ENCODE data around the gene WWOX. TPM values are rescaled to one million over a fixed set of nuclear protein-coding genes. Genes with fewer than 3 reads are reported as not detected.

WWOX gene
- total and polyA plus RNA-seq, 2 of the 4 experiments (the other 2 are of a cell fraction) = 2.7 to 5.4 TPM

GRCh38 chr16:78528265-78528664 lies 428.8 kb downstream of the WWOX start:
- Histone ChIP-seq H2BK120ac (ENCODE audit: low read depth, low read length) (no peak overlapping the region), H3K4me1 (ENCODE audit: control insufficient read depth, insufficient read depth, low read length) (no peaks in the 10 kb centered on the region), H4K20me1 (ENCODE audit: insufficient read depth, low read length) (no peaks in the 10 kb centered on the region), H2AK5ac (ENCODE audit: low read depth, low read length) (no peak overlapping the region), H3K4ac (ENCODE audit: low read depth, low read length) (no peak overlapping the region), H4K5ac (ENCODE audit: low read depth, low read length) (no peak overlapping the region), H2BK5ac (ENCODE audit: low read depth, low read length, poor library complexity, severe bottlenecking) (no peak overlapping the region), H4K8ac (ENCODE audit: low read depth in 2 of 2, low read length in 2 of 2) (no peak overlapping the region), H2AK9ac (replicated peaks; ENCODE audit: low read depth, low read length, poor library complexity) (no peak overlapping the region), H3K18ac (ENCODE audit: low read depth, low read length) (no peak overlapping the region), H3K9ac (ENCODE audit: low read depth, low read length) (no peak overlapping the region), H3K9me3 (ENCODE audit: control insufficient read depth, insufficient read depth, low read length) (peaks cover 14% of the 10 kb centered on the region), H3K4me2 (ENCODE audit: low read depth, low read length) (no peak overlapping the region), H3K27me3 (ENCODE audit: control insufficient read depth, insufficient read depth, low read length) (no peaks in the 10 kb centered on the region), H3K36me3 (ENCODE audit: control insufficient read depth, insufficient read depth, low read length) (no peaks in the 10 kb centered on the region), H3K4me3 (ENCODE audit: insufficient read depth, low read depth, low read length) (no peak overlapping the region), H2BK20ac (ENCODE audit: low read depth, low read length) (no peak overlapping the region), H3K14ac (replicated peaks; ENCODE audit: low read depth, low read length) (no peak overlapping the region), H3K9me1 (ENCODE audit: insufficient read depth, low read length) (no peaks in the 10 kb centered on the region), H3K27ac (ENCODE audit: insufficient read depth, low read length) (no peak overlapping the region), H3K23ac (ENCODE audit: low read depth, low read length) (no peak overlapping the region), H4K91ac (ENCODE audit: insufficient read depth, low read depth, low read length) (no peak overlapping the region), H2AFZ (replicated peaks; ENCODE audit: low read length, poor library complexity) (no peak overlapping the region), H3K56ac (ENCODE audit: extremely low read depth, insufficient read depth, low read length) (no peak overlapping the region), H2BK15ac (ENCODE audit: low read depth, low read length) (no peak overlapping the region), H3K79me1 (ENCODE audit: low read depth in 1 of 2, low read length in 2 of 2) (no peaks in the 10 kb centered on the region)
- DNase-seq (no peak), ATAC-seq (ENCODE audit: low read depth) (no peak)
- in situ Hi-C loops (cut with MboI; ENCODE audit: low sequenced_read_pairs) = no loop called here
- TF ChIP-seq ELK1 (IDR thresholded peaks at IDR 0.05; ENCODE audit: borderline replicate concordance, low read depth, low read length) = no peak
- TF ChIP-seq MAZ (IDR thresholded peaks at IDR 0.05; ENCODE audit: borderline replicate concordance, low read depth, low read length) = no peak
- TF ChIP-seq BHLHE40 (IDR thresholded peaks at IDR 0.05; ENCODE audit: low read depth, low read length) = no peak
- TF ChIP-seq FOS (IDR thresholded peaks at IDR 0.05; ENCODE audit: low read depth, low read length) = no peak
- no peak for TF ChIP-seq RCOR1 (IDR thresholded peaks at IDR 0.05; ENCODE audit: insufficient replicate concordance, low read length)
- no peak for TF ChIP-seq CTCF (conservative IDR thresholded peaks at IDR 0.05; ENCODE audit: low read depth, low read length)
- no peak for TF ChIP-seq NFE2L2 (IDR thresholded peaks at IDR 0.05; ENCODE audit: low read depth, low read length)
- TF ChIP-seq USF2 (IDR thresholded peaks at IDR 0.05; ENCODE audit: low read depth, low read length) = no peak
- TF ChIP-seq RFX5 (IDR thresholded peaks at IDR 0.05; ENCODE audit: low read depth, low read length) = no peak
- no peak for TF ChIP-seq POLR2A (IDR thresholded peaks at IDR 0.05; ENCODE audit: low read depth, low read length)
- no peak for TF ChIP-seq RAD21 (IDR thresholded peaks at IDR 0.05; ENCODE audit: low read length)
- TF ChIP-seq SMC3 (IDR thresholded peaks at IDR 0.05; ENCODE audit: low read depth, low read length) = no peak
- no peak for TF ChIP-seq CEBPB (IDR thresholded peaks at IDR 0.05; ENCODE audit: low read depth, low read length)
- TF ChIP-seq CHD1 (IDR thresholded peaks at IDR 0.05; ENCODE audit: low read depth, low read length) = no peak
- no peak for TF ChIP-seq MXI1 (IDR thresholded peaks at IDR 0.05; ENCODE audit: borderline replicate concordance, low read depth, low read length)
- ChIA-PET POLR2A (ENCODE audit: unreplicated experiment) (no interaction called here), CTCF (no interaction called here)
- BruUV-seq (replicated peaks) = no TSS peak
- no CpG with 5 or more reads among the region's 5 CpGs for WGBS, 2 experiments (ENCODE audit: extremely low coverage in 2 of 2, insufficient read length in 1 of 2)
- dilution Hi-C loops (cut with HindIII; ENCODE audit: low sequenced_read_pairs, unreplicated experiment) = no loop called here
- intact Hi-C loops (cut with micrococcal nuclease) = no loop called here
